GM12878 (cell line): ENCODE results near the gene TOMM6. TPM values are rescaled to one million over a fixed set of nuclear protein-coding genes. Genes with fewer than 3 reads are reported as not detected.

Source experiments
- ATAC-seq: fragments of 200-7000 bp; cut with Tn5 transposase; 3 replicates; pipeline ENCODE4 v1.9.1; 2020; ENCODE audit warnings: mild to moderate bottlenecking, moderate library complexity
- BruUV-seq: library from RNA; stranded (reverse); fragments of 400-500 nt; replicated peaks from 2 replicates; lab custom pipeline; 2021; lab: Mats Ljungman, UMichigan
- CTCF ChIA-PET: fragments of 300-600 bp; sonication (Branson Sonifier 250); formaldehyde crosslinking; extraction: SDS; loops from one replicate; lab custom pipeline; 2021; ENCODE audit warnings: inconsistent platforms; lab: Yijun Ruan, JAX
- POLR2A ChIA-PET: fragments of 350-600 bp; formaldehyde crosslinking; extraction: SDS; loops from one replicate; lab custom pipeline; 2021; ENCODE audit warnings: inconsistent platforms; lab: Charles Lee
- RAD21 ChIA-PET: fragments of 300-600 bp; sonication (Branson Sonifier 250); formaldehyde crosslinking; loops from one replicate; lab custom pipeline; 2023; ENCODE audit warnings: antibody characterized with exemption; ENCODE audit not compliant: unreplicated experiment; lab: Charles Lee
- SMC1A ChIA-PET: fragments of 300-600 bp; sonication (Branson Sonifier 250); formaldehyde crosslinking; loops from one replicate; lab custom pipeline; 2023; ENCODE audit not compliant: unreplicated experiment, uncharacterized antibody; lab: Charles Lee
- DNase-seq: peaks from one replicate; pipeline ENCODE4 v3.0.0-alpha.2; 2011; ENCODE audit warnings: low read depth, low spot score
- FAIRE-seq: peaks from 3 replicates; lab custom pipeline; 2011; peaks lifted over from hg19 to GRCh38; lab: Jason Lieb, UNC
- H2AFZ ChIP-seq: 2 replicates; pipeline ENCODE4 v1.6.0; 2011; ENCODE audit warnings: low read depth, low read length, control low read depth; ENCODE audit not compliant: control insufficient read depth
- H3K27ac ChIP-seq: 2 replicates; pipeline ENCODE4 v1.5.1; 2011; ENCODE audit warnings: control low read depth; ENCODE audit not compliant: control insufficient read depth, insufficient read depth
- H3K27me3 ChIP-seq, 2 experiments: replicated peaks in 1 of 2; 2 replicates each; pipeline versions ENCODE4 v1.6.0 to v1.6.1; 2011; ENCODE audit warnings: low read length in 1 of 2; ENCODE audit not compliant: control insufficient read depth in 2 of 2, insufficient read depth in 2 of 2
- H3K36me3 ChIP-seq, 2 experiments: 2 replicates each; pipeline ENCODE4 v1.5.1; 2011; ENCODE audit warnings: low read length in 1 of 2; ENCODE audit not compliant: control insufficient read depth in 2 of 2, insufficient read depth in 2 of 2
- H3K4me1 ChIP-seq: 2 replicates; pipeline ENCODE4 v1.6.1; 2011; ENCODE audit warnings: mild to moderate bottlenecking, low read length, moderate library complexity, mixed read lengths; ENCODE audit not compliant: control insufficient read depth, insufficient read depth
- H3K4me2 ChIP-seq: 2 replicates; pipeline ENCODE4 v1.6.0; 2011; ENCODE audit warnings: control low read depth; ENCODE audit not compliant: control insufficient read depth, insufficient read depth
- H3K4me3 ChIP-seq: fragments of 200-600 bp; sonication (generic); 2 replicates; pipeline ENCODE4 v1.5.1; 2016
- H3K79me2 ChIP-seq: 2 replicates; pipeline ENCODE4 v1.6.0; 2011; ENCODE audit warnings: low read length; ENCODE audit not compliant: control insufficient read depth, insufficient read depth
- H3K9ac ChIP-seq: 2 replicates; pipeline ENCODE4 v1.8.0; 2011; ENCODE audit warnings: low read length, control low read depth, mixed read lengths; ENCODE audit not compliant: control insufficient read depth, insufficient read depth
- H3K9me3 ChIP-seq: replicated peaks from 3 replicates; pipeline ENCODE4 v1.5.1; 2011; ENCODE audit warnings: mild to moderate bottlenecking, low read length; ENCODE audit not compliant: control insufficient read depth, insufficient read depth
- H4K20me1 ChIP-seq: 2 replicates; pipeline ENCODE4 v1.6.0; 2011; ENCODE audit not compliant: control insufficient read depth, insufficient read depth
- CBX5 ChIP-seq: sonication (generic); IDR thresholded peaks from 2 replicates; pipeline ENCODE4 v1.6.1; 2016; ENCODE audit warnings: low read depth, moderate library complexity, mild to moderate bottlenecking, inconsistent platforms
- EP300 ChIP-seq, 2 experiments: fragments of 150-350 bp in 1 of 2; IDR thresholded peaks; 2 replicates each; pipeline ENCODE4 v1.6.1; 2011 to 2012; ENCODE audit warnings: low read depth in 2 of 2, low read length in 2 of 2, borderline replicate concordance in 1 of 2, improper control_type of control experiment in 1 of 2, inconsistent platforms in 1 of 2; ENCODE audit not compliant: control insufficient read depth in 1 of 2
- GABPA ChIP-seq: IDR thresholded peaks from 2 replicates; pipeline ENCODE4 v1.6.1; 2014; ENCODE audit warnings: antibody characterized with exemption, low read depth, mild to moderate bottlenecking, inconsistent platforms
- NFYA ChIP-seq: IDR thresholded peaks from 2 replicates; pipeline ENCODE4 v1.6.1; 2011; ENCODE audit warnings: low read depth, mild to moderate bottlenecking, low read length, improper control_type of control experiment, borderline replicate concordance
- POU2F2 ChIP-seq: IDR thresholded peaks from 3 replicates; pipeline ENCODE4 v1.6.1; 2011; ENCODE audit warnings: low read depth, mild to moderate bottlenecking, low read length, borderline replicate concordance
- SIN3A ChIP-seq: IDR thresholded peaks from 2 replicates; pipeline ENCODE4 v1.6.1; 2012; ENCODE audit warnings: low read depth, low read length, improper control_type of control experiment
- ZBED1 ChIP-seq: IDR thresholded peaks from 2 replicates; pipeline ENCODE4 v1.6.1; 2016; ENCODE audit warnings: borderline replicate concordance
- WGBS: methylation state at CpG from one replicate; pipeline ENCODE4 v1.1.6; 2016; ENCODE audit warnings: low lambda C conversion rate; ENCODE audit not compliant: insufficient replicate concordance, insufficient coverage; ENCODE audit errors: missing lambda C conversion rate; 5-methylcytosine and 5-hydroxymethylcytosine counted together
- in situ Hi-C: fragments of 300-500 bp; cut with MboI; formaldehyde crosslinking; loops from 9 replicates; pipeline ENCODE4 v1.14.3; 2018; ENCODE audit warnings: mixed read lengths
- intact Hi-C: fragments of 100-400 bp; cut with micrococcal nuclease; formaldehyde crosslinking; loops from one replicate; pipeline ENCODE4 v1.14.2; 2022; ENCODE audit not compliant: unreplicated experiment
- polyA plus RNA-seq, 11 experiments: library from polyadenylated mRNA; depleted of rRNA in 4 of 11; unstranded in 6 of 11; stranded (reverse) in 5 of 11; fragments of >200 nt; fragmentation: Nextera tagmentation in 4 of 11; fragmentation: Illumina TruSeq in 1 of 11; extraction: Ambion mirVana in 4 of 11; extraction: Trizol in 1 of 11; gene quantifications; 1 replicate in 1 of 11; 2 replicates in 10 of 11; pipeline versions ENCODE4 v1.2.1 to v1.2.3, GENCODE V29; 2011 to 2016; ENCODE audit warnings: inconsistent platforms in 2 of 11, missing spikeins in 2 of 11, low read depth in 1 of 11
- total RNA-seq, 4 experiments: library from RNA; depleted of rRNA in 3 of 4; stranded (reverse); fragments of >200 nt in 3 of 4; fragmentation: Illumina TruSeq in 1 of 4; extraction: Trizol in 1 of 4; gene quantifications; 2 replicates each; pipeline versions ENCODE4 v1.2.1 to v1.2.3, GENCODE V29; 2013 to 2021
- TF ChIP-seq, protein P1 (sequence below): IDR thresholded peaks from 2 replicates; pipeline ENCODE4 v1.6.1; 2011; ENCODE audit warnings: low read depth, low read length, improper control_type of control experiment, borderline replicate concordance
- TF ChIP-seq, protein P2 (sequence below): fragments of 450-650 bp; IDR thresholded peaks from 2 replicates; pipeline ENCODE4 v1.6.1; 2016; ENCODE audit warnings: mild to moderate bottlenecking, moderate library complexity, borderline replicate concordance
- TF ChIP-seq, protein P3 (sequence below): fragments of 450-650 bp; IDR thresholded peaks from 2 replicates; pipeline ENCODE4 v1.6.1; 2017; ENCODE audit warnings: borderline replicate concordance

Gene TOMM6
- total and polyA plus RNA-seq, 10 of the 15 experiments (the other 5 are each of a cell fraction or from before 2014, with no cell fraction given): 206 to 746 (median 448) TPM

DNA sequence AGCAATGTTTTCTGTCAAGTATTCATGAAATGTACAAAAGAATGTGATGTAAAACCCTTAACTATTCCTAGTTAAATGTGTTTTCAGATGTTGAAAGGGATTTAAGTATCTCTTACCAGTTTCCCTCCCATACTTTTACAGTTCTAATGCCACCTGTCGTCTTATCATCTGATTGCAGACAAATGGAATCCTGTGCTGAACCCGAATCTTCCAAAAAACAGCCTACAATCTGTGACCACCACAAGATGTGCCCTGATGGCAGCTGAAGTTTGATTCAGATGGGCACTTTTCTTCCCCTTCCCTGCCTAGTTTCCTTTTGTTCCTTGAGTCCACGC, 1.9 kb downstream of the TOMM6 start:
- in situ Hi-C loops: loop anchor here (5.0 kb wide), 1 partner anchor 253 kb away; no protein-coding TSS in a partner anchor
- H3K36me3 ChIP-seq: peaks cover 5 to 21% of the 10 kb centered on the region in 2 experiments
- ATAC-seq (no peak), FAIRE-seq (no peak), DNase-seq (no peak)
- RAD21 ChIA-PET: no interaction called here
- no peak for TF ChIP-seq GABPA
- TF ChIP-seq ZBED1: no peak
- TF ChIP-seq NFYA: no peak
- no peaks in the 10 kb centered on the region for H4K20me1 ChIP-seq
- H3K79me2 ChIP-seq: peaks cover 25% of the 10 kb centered on the region
- CTCF ChIA-PET: interaction anchor here (1.6 to 4.2 kb wide), 2 partner anchors 12 to 132 kb away, joined by 5 to 39 read pairs; partner anchors contain the start of genes BYSL and MED20
- no peak overlapping the region for H3K4me2 ChIP-seq
- no peak overlapping the region for H3K27ac ChIP-seq
- H3K4me3 ChIP-seq: no peak overlapping the region
- H2AFZ ChIP-seq: no peak overlapping the region
- peaks cover 22% of the 10 kb centered on the region for H3K4me1 ChIP-seq
- no peaks in the 10 kb centered on the region for H3K27me3 ChIP-seq
- no peak overlapping the region for H3K9ac ChIP-seq
- SMC1A ChIA-PET: interaction anchor here (1.0 kb wide), 1 partner anchor 239 kb away, joined by 3 read pairs; no protein-coding TSS in a partner anchor
- 98% methylated on average over 3 of the region's 3 CpGs for WGBS
- intact Hi-C loops: loop anchor here (5.0 kb wide), 3 partner anchors 108 to 773 kb away; partner anchors contain the start of genes BYSL, MED20, UBR2 and USP49
- no TSS peak for BruUV-seq
- POLR2A ChIA-PET: interaction anchor here (0.6 kb wide), 1 partner anchor 169 kb away, joined by 3 read pairs; no protein-coding TSS in a partner anchor
- no peaks in the 10 kb centered on the region for H3K9me3 ChIP-seq

DNA sequence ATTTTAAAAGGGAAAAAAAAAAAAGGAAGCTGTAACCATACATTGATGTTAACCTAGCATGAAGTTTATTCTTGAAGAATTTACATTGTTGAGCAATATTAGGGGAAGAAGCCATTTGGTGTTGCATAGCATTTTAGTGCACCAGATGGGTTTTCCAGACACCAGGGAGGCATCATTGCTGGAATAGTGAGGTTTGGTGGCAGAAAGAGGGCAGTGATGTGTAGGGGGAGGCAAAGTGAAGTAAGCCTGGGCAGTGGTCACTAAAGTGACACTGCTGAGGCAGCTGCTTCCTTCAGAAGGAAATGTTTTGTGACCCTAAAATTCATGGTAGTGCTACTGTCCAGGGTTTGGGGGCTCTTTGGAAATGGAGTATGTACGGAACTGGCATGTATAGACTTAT, 2.6 kb downstream of the TOMM6 start:
- H4K20me1 ChIP-seq: no peaks in the 10 kb centered on the region
- 0 out of 2 replicates have a peak overlapping the region, but pooled peaks have one; percentile 25 for H3K4me2 ChIP-seq
- ChIA-PET CTCF (interaction anchor here (1.1 to 1.8 kb wide), 3 partner anchors 11 to 256 kb away, joined by 4 to 7 read pairs (median 5); no protein-coding TSS in a partner anchor), RAD21 (no interaction called here), SMC1A (interaction anchor here (1.0 to 1.3 kb wide), 2 partner anchors 10 to 239 kb away, joined by 3 to 5 read pairs; no protein-coding TSS in a partner anchor), POLR2A (no interaction called here)
- H3K27me3 ChIP-seq: no peaks in the 10 kb centered on the region
- DNase-seq (no peak), ATAC-seq (no peak), FAIRE-seq (no peak)
- H3K9ac ChIP-seq: no peak overlapping the region
- no peaks in the 10 kb centered on the region for H3K9me3 ChIP-seq
- BruUV-seq: no TSS peak
- peaks cover 5 to 21% of the 10 kb centered on the region in 2 experiments for H3K36me3 ChIP-seq
- no peak overlapping the region for H3K27ac ChIP-seq
- in situ Hi-C loops (no loop called here), intact Hi-C loops (no loop called here)
- 100% methylated on average over 1 of the region's 1 CpG for WGBS
- H3K79me2 ChIP-seq: peaks cover 25% of the 10 kb centered on the region
- no peak overlapping the region for H2AFZ ChIP-seq
- peaks cover 16% of the 10 kb centered on the region for H3K4me1 ChIP-seq
- no peak overlapping the region for H3K4me3 ChIP-seq
- TF ChIP-seq, protein P1, sequence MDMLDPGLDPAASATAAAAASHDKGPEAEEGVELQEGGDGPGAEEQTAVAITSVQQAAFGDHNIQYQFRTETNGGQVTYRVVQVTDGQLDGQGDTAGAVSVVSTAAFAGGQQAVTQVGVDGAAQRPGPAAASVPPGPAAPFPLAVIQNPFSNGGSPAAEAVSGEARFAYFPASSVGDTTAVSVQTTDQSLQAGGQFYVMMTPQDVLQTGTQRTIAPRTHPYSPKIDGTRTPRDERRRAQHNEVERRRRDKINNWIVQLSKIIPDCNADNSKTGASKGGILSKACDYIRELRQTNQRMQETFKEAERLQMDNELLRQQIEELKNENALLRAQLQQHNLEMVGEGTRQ: no peak
- TF ChIP-seq SIN3A (no peak), EP300 (IDR thresholded peaks at IDR 0.05; ENCODE audit: borderline replicate concordance in 1 of 2, control insufficient read depth in 1 of 2, low read depth in 2 of 2, low read length in 2 of 2) (no peak), CBX5 (no peak), POU2F2 (no peak)
- TF ChIP-seq, protein P2, sequence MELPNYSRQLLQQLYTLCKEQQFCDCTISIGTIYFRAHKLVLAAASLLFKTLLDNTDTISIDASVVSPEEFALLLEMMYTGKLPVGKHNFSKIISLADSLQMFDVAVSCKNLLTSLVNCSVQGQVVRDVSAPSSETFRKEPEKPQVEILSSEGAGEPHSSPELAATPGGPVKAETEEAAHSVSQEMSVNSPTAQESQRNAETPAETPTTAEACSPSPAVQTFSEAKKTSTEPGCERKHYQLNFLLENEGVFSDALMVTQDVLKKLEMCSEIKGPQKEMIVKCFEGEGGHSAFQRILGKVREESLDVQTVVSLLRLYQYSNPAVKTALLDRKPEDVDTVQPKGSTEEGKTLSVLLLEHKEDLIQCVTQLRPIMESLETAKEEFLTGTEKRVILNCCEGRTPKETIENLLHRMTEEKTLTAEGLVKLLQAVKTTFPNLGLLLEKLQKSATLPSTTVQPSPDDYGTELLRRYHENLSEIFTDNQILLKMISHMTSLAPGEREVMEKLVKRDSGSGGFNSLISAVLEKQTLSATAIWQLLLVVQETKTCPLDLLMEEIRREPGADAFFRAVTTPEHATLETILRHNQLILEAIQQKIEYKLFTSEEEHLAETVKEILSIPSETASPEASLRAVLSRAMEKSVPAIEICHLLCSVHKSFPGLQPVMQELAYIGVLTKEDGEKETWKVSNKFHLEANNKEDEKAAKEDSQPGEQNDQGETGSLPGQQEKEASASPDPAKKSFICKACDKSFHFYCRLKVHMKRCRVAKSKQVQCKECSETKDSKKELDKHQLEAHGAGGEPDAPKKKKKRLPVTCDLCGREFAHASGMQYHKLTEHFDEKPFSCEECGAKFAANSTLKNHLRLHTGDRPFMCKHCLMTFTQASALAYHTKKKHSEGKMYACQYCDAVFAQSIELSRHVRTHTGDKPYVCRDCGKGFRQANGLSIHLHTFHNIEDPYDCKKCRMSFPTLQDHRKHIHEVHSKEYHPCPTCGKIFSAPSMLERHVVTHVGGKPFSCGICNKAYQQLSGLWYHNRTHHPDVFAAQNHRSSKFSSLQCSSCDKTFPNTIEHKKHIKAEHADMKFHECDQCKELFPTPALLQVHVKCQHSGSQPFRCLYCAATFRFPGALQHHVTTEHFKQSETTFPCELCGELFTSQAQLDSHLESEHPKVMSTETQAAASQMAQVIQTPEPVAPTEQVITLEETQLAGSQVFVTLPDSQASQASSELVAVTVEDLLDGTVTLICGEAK: no peak
- TF ChIP-seq, protein P3, sequence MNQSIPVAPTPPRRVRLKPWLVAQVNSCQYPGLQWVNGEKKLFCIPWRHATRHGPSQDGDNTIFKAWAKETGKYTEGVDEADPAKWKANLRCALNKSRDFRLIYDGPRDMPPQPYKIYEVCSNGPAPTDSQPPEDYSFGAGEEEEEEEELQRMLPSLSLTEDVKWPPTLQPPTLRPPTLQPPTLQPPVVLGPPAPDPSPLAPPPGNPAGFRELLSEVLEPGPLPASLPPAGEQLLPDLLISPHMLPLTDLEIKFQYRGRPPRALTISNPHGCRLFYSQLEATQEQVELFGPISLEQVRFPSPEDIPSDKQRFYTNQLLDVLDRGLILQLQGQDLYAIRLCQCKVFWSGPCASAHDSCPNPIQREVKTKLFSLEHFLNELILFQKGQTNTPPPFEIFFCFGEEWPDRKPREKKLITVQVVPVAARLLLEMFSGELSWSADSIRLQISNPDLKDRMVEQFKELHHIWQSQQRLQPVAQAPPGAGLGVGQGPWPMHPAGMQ: no peak
